ENCODE results near the gene PPP1R7.

DNA sequence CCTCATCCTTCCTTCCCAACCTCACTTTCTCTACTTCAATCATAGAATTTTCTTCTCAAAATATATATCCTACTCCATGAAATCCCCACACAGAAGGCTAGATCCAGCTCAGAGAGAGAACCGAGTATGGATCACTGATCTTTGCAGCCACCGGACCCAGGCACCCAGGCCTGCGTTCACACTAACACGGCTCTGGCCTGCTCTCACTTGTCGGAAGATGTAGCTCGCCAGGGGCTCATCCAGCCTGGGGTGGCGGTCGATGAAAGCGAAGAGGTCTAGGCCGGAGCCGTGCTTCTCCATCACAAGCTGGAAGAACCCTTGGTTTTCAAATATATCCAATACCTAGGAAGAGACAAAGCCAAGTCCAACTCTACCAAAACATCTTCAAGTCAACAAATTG, 35.4 kb upstream of the PPP1R7 start:
- TF ChIP-seq, protein P1, sequence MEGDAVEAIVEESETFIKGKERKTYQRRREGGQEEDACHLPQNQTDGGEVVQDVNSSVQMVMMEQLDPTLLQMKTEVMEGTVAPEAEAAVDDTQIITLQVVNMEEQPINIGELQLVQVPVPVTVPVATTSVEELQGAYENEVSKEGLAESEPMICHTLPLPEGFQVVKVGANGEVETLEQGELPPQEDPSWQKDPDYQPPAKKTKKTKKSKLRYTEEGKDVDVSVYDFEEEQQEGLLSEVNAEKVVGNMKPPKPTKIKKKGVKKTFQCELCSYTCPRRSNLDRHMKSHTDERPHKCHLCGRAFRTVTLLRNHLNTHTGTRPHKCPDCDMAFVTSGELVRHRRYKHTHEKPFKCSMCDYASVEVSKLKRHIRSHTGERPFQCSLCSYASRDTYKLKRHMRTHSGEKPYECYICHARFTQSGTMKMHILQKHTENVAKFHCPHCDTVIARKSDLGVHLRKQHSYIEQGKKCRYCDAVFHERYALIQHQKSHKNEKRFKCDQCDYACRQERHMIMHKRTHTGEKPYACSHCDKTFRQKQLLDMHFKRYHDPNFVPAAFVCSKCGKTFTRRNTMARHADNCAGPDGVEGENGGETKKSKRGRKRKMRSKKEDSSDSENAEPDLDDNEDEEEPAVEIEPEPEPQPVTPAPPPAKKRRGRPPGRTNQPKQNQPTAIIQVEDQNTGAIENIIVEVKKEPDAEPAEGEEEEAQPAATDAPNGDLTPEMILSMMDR (conservative IDR thresholded peaks at IDR 0.05; ENCODE audit: low read depth, low read length): no peak
- TF ChIP-seq, protein P2, sequence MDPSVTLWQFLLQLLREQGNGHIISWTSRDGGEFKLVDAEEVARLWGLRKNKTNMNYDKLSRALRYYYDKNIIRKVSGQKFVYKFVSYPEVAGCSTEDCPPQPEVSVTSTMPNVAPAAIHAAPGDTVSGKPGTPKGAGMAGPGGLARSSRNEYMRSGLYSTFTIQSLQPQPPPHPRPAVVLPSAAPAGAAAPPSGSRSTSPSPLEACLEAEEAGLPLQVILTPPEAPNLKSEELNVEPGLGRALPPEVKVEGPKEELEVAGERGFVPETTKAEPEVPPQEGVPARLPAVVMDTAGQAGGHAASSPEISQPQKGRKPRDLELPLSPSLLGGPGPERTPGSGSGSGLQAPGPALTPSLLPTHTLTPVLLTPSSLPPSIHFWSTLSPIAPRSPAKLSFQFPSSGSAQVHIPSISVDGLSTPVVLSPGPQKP (IDR thresholded peaks at IDR 0.05; ENCODE audit: borderline replicate concordance, low read depth, low read length): no peak
- TF ChIP-seq BHLHE40 (IDR thresholded peaks at IDR 0.05; ENCODE audit: low read depth, low read length): no peak
- TF ChIP-seq POLR2A (IDR thresholded peaks at IDR 0.05; ENCODE audit: low read depth, low read length): no peak
- no peak for TF ChIP-seq MAFK (IDR thresholded peaks at IDR 0.05; ENCODE audit: low read depth, low read length)
- TF ChIP-seq CEBPB (IDR thresholded peaks at IDR 0.05; ENCODE audit: low read depth, low read length): no peak
- TF ChIP-seq RFX5 (IDR thresholded peaks at IDR 0.05; ENCODE audit: low read depth, low read length): no peak
- no peak for TF ChIP-seq RAD21 (IDR thresholded peaks at IDR 0.05; ENCODE audit: low read length)
- no peak for TF ChIP-seq CHD1 (IDR thresholded peaks at IDR 0.05; ENCODE audit: low read depth, low read length)
- TF ChIP-seq, protein P3, sequence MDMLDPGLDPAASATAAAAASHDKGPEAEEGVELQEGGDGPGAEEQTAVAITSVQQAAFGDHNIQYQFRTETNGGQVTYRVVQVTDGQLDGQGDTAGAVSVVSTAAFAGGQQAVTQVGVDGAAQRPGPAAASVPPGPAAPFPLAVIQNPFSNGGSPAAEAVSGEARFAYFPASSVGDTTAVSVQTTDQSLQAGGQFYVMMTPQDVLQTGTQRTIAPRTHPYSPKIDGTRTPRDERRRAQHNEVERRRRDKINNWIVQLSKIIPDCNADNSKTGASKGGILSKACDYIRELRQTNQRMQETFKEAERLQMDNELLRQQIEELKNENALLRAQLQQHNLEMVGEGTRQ (IDR thresholded peaks at IDR 0.05; ENCODE audit: low read depth, low read length): no peak

Data from IMR-90 (cell line).